HepG2 (cell line): ENCODE data around the gene PKMYT1. TPM values are rescaled to one million over a fixed set of nuclear protein-coding genes. Genes with fewer than 3 reads are reported as not detected.

ENCODE experiments used
- MEF2D ChIP-seq: sonication (generic); formaldehyde crosslinking; IDR thresholded peaks from 2 replicates; pipeline ENCODE4 v1.5.1; 2020; ENCODE audit warnings: mild to moderate bottlenecking, missing genetic modification reagents
- NR0B2 ChIP-seq: sonication (generic); formaldehyde crosslinking; IDR thresholded peaks from 2 replicates; pipeline ENCODE4 v1.4.0; 2020; ENCODE audit warnings: mild to moderate bottlenecking, missing genetic modification reagents
- SMC3 ChIP-seq: IDR thresholded peaks from 2 replicates; pipeline ENCODE4 v1.6.1; 2011; ENCODE audit warnings: low read length, improper control_type of control experiment
- THRA ChIP-seq: sonication (generic); formaldehyde crosslinking; IDR thresholded peaks from 2 replicates; pipeline ENCODE4 v1.4.0; 2020; ENCODE audit warnings: missing genetic modification reagents, borderline replicate concordance
- ZBTB40 ChIP-seq, 2 experiments: fragments of 450-650 bp in 1 of 2; sonication (generic) in 1 of 2; formaldehyde crosslinking in 1 of 2; IDR thresholded peaks; 2 replicates each; pipeline versions ENCODE4 v1.6.1 to v1.8.0; 2016 to 2022; ENCODE audit warnings: antibody characterized with exemption in 1 of 2, mild to moderate bottlenecking in 1 of 2, missing genetic modification reagents in 1 of 2
- ZNF101 ChIP-seq: sonication (generic); formaldehyde crosslinking; IDR thresholded peaks from 2 replicates; pipeline ENCODE4 v1.4.0; 2020; ENCODE audit warnings: mild to moderate bottlenecking, low read depth, missing genetic modification reagents, borderline replicate concordance
- ZNF234 ChIP-seq: sonication (generic); formaldehyde crosslinking; conservative IDR thresholded peaks from 2 replicates; pipeline ENCODE4 v1.5.1; 2020; ENCODE audit warnings: mild to moderate bottlenecking, missing genetic modification reagents
- ZNF24 ChIP-seq: fragments of 450-650 bp; IDR thresholded peaks from 2 replicates; pipeline ENCODE4 v1.6.1; 2017; ENCODE audit warnings: antibody characterized with exemption, mild to moderate bottlenecking
- ZNF281 ChIP-seq: sonication (generic); formaldehyde crosslinking; IDR thresholded peaks from 2 replicates; pipeline ENCODE4 v1.4.0; 2020; ENCODE audit warnings: missing genetic modification reagents, borderline replicate concordance
- ZNF513 ChIP-seq: sonication (generic); formaldehyde crosslinking; conservative IDR thresholded peaks from 2 replicates; pipeline ENCODE4 v1.5.0; 2020; ENCODE audit warnings: missing genetic modification reagents
- ZNF841 ChIP-seq: sonication (generic); formaldehyde crosslinking; IDR thresholded peaks from 2 replicates; pipeline ENCODE4 v1.8.1; 2023; ENCODE audit warnings: missing genetic modification reagents, borderline replicate concordance
- polyA plus RNA-seq, 8 experiments: library from polyadenylated mRNA; depleted of rRNA in 3 of 8; stranded (reverse) in 7 of 8; unstranded in 1 of 8; fragments of >200 nt; fragmentation: Illumina TruSeq in 4 of 8; extraction: Trizol in 4 of 8; gene quantifications; 2 replicates each; pipeline versions ENCODE4 v1.2.1 to v1.2.3, GENCODE V29; 2011 to 2016; ENCODE audit warnings: low read depth in 4 of 8, missing spikeins in 1 of 8, mixed read lengths in 1 of 8; ENCODE audit not compliant: insufficient read depth in 1 of 8
- total RNA-seq, 5 experiments: library from RNA; depleted of rRNA; stranded (reverse); fragments of >200 nt; fragmentation: Illumina TruSeq; extraction: Trizol; gene quantifications; 2 replicates each; pipeline ENCODE4 v1.2.3, GENCODE V29; 2016; ENCODE audit warnings: low read depth in 1 of 5

PKMYT1 gene
- total and polyA plus RNA-seq, 2 of the 13 experiments (the other 11 are each of a cell fraction or from before 2014, with no cell fraction given): 7.0 to 27.8 TPM

GRCh38 chr16:3020604-3021448 lies 40.6 kb upstream of the PKMYT1 start (continued):
- peak; percentile 84 for TF ChIP-seq THRA (CRISPR knock-in tag)
- TF ChIP-seq ZNF24: no peak
- peak; percentile 67; the same call in 1 of the 2 replicates for TF ChIP-seq ZNF281 (CRISPR knock-in tag)
- peak; percentile 94 for TF ChIP-seq MEF2D (CRISPR knock-in tag)
- TF ChIP-seq SMC3: no peak
- TF ChIP-seq ZBTB40 (IDR thresholded peaks at IDR 0.05): no peak
- peak; percentile 25; the same call in 1 of the 2 replicates for TF ChIP-seq ZBTB40 (CRISPR knock-in tag; IDR thresholded peaks at IDR 0.05)
- no peak for TF ChIP-seq NR0B2
- TF ChIP-seq ZNF513 (CRISPR knock-in tag): no peak
- no peak for TF ChIP-seq ZNF101
- 0 out of 2 replicates have a peak, but pooled peaks have one; percentile 51 for TF ChIP-seq ZNF234 (CRISPR knock-in tag)
- TF ChIP-seq ZNF841 (CRISPR knock-in tag): no peak
